A673 (cell line): ENCODE data around the gene PRPF6. TPM values are rescaled to one million over a fixed set of nuclear protein-coding genes. Genes with fewer than 3 reads are reported as not detected.

Source experiments
- BruUV-seq: library from RNA; stranded (reverse); fragments of 400-500 nt; replicated peaks from 2 replicates; lab custom pipeline; 2021; lab: Mats Ljungman, UMichigan
- CTCF ChIA-PET: fragments of 300-600 bp; sonication (Branson Sonifier 250); formaldehyde crosslinking; loops from one replicate; lab custom pipeline; 2022; ENCODE audit warnings: antibody characterized with exemption; lab: Charles Lee
- POLR2A ChIA-PET: fragments of 300-600 bp; sonication (Branson Sonifier 250); formaldehyde crosslinking; loops from one replicate; lab custom pipeline; 2022; ENCODE audit warnings: antibody characterized with exemption; ENCODE audit not compliant: low non-redundant PET; lab: Charles Lee
- DNase-seq: peaks from one replicate; pipeline ENCODE4 v3.0.0-alpha.2; 2015; ENCODE audit warnings: low spot score
- H3K27ac ChIP-seq: fragments of 200-600 bp; sonication (generic); 2 replicates; pipeline ENCODE4 v1.5.1; 2016; ENCODE audit warnings: mixed run types, low read depth, mild to moderate bottlenecking, mixed read lengths, antibody characterized with exemption, low read length; ENCODE audit not compliant: poor library complexity, severe bottlenecking
- H3K27me3 ChIP-seq: fragments of 200-600 bp; sonication (generic); replicated peaks from 2 replicates; pipeline ENCODE4 v1.6.1; 2017; ENCODE audit warnings: mixed run types, low read depth, mild to moderate bottlenecking, mixed read lengths, antibody characterized with exemption, low read length; ENCODE audit not compliant: insufficient read depth, poor library complexity
- H3K36me3 ChIP-seq: fragments of 200-600 bp; sonication (generic); 2 replicates; pipeline ENCODE4 v1.6.1; 2016; ENCODE audit warnings: mixed run types, mild to moderate bottlenecking, mixed read lengths, antibody characterized with exemption, low read length; ENCODE audit not compliant: insufficient read depth, poor library complexity, severe bottlenecking
- H3K4me1 ChIP-seq: fragments of 200-600 bp; sonication (generic); 2 replicates; pipeline ENCODE4 v1.6.1; 2017; ENCODE audit warnings: mixed run types, mild to moderate bottlenecking, mixed read lengths, antibody characterized with exemption, low read length; ENCODE audit not compliant: insufficient read depth, poor library complexity, severe bottlenecking
- H3K4me3 ChIP-seq: fragments of 200-600 bp; sonication (generic); 2 replicates; pipeline ENCODE4 v1.5.1; 2016; ENCODE audit warnings: low read depth, mixed run types, mild to moderate bottlenecking, mixed read lengths, low read length; ENCODE audit not compliant: poor library complexity, severe bottlenecking
- H3K9me3 ChIP-seq: fragments of 200-600 bp; sonication (generic); 2 replicates; pipeline ENCODE4 v1.6.1; 2016; ENCODE audit warnings: mixed run types, low read depth, mild to moderate bottlenecking, mixed read lengths, antibody characterized with exemption, low read length; ENCODE audit not compliant: poor library complexity, severe bottlenecking
- EZH2 ChIP-seq: fragments of 200-600 bp; sonication (generic); IDR thresholded peaks from 2 replicates; pipeline ENCODE4 v1.6.1; 2017; ENCODE audit warnings: borderline replicate concordance, low read depth, mild to moderate bottlenecking, mixed read lengths, antibody characterized with exemption, low read length; ENCODE audit not compliant: poor library complexity, severe bottlenecking
- intact Hi-C: fragments of 100-400 bp; cut with micrococcal nuclease; formaldehyde crosslinking; loops from one replicate; pipeline ENCODE4 v1.10.0; 2022; ENCODE audit not compliant: unreplicated experiment
- total RNA-seq: library from RNA; stranded (reverse); gene quantifications from 2 replicates; pipeline ENCODE4 v1.2.3, GENCODE V29; 2021
- TF ChIP-seq, protein P1 (sequence below): fragments of 300-800, 200-600 bp; sonication (generic); conservative IDR thresholded peaks from 2 replicates; pipeline ENCODE4 v1.5.1; 2017; ENCODE audit warnings: low read depth, mild to moderate bottlenecking, antibody characterized with exemption, low read length, moderate library complexity, mixed read lengths

The PRPF6 gene
- total RNA-seq, 1 experiment from 2014 or later, result 86.3 TPM

DNA sequence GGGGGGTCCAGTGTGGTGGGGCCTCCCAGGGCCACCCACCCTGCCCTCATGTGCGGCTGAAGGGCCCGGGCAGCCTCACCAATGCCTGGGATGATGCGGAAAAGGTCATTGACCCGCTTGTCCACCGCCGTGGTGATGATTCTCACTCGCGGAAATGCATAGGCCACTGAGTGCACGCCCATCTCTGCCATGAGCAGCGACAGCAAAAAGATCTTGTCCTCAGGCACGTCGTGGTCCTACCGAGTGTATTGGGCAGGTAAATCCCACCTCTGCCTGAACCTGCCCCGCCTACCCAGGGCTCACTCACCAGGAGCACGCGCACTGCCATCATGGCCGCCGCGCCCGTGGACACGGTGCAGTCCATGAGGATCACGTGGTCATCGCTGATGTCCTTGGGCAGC is 40.9 kb upstream of the PRPF6 start:
- Histone ChIP-seq H3K27ac (no peak overlapping the region), H3K4me1 (no peaks in the 10 kb centered on the region), H3K27me3 (no peaks in the 10 kb centered on the region), H3K4me3 (no peak overlapping the region), H3K36me3 (peaks cover 35% of the 10 kb centered on the region), H3K9me3 (no peaks in the 10 kb centered on the region)
- intact Hi-C loops, result no loop called here
- ChIA-PET POLR2A (no interaction called here), CTCF (no interaction called here)
- DNase-seq, result no peak
- BruUV-seq, result TSS peak; percentile 39
- TF ChIP-seq, protein P1, sequence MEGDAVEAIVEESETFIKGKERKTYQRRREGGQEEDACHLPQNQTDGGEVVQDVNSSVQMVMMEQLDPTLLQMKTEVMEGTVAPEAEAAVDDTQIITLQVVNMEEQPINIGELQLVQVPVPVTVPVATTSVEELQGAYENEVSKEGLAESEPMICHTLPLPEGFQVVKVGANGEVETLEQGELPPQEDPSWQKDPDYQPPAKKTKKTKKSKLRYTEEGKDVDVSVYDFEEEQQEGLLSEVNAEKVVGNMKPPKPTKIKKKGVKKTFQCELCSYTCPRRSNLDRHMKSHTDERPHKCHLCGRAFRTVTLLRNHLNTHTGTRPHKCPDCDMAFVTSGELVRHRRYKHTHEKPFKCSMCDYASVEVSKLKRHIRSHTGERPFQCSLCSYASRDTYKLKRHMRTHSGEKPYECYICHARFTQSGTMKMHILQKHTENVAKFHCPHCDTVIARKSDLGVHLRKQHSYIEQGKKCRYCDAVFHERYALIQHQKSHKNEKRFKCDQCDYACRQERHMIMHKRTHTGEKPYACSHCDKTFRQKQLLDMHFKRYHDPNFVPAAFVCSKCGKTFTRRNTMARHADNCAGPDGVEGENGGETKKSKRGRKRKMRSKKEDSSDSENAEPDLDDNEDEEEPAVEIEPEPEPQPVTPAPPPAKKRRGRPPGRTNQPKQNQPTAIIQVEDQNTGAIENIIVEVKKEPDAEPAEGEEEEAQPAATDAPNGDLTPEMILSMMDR, result no peak
- no peak for TF ChIP-seq EZH2

DNA sequence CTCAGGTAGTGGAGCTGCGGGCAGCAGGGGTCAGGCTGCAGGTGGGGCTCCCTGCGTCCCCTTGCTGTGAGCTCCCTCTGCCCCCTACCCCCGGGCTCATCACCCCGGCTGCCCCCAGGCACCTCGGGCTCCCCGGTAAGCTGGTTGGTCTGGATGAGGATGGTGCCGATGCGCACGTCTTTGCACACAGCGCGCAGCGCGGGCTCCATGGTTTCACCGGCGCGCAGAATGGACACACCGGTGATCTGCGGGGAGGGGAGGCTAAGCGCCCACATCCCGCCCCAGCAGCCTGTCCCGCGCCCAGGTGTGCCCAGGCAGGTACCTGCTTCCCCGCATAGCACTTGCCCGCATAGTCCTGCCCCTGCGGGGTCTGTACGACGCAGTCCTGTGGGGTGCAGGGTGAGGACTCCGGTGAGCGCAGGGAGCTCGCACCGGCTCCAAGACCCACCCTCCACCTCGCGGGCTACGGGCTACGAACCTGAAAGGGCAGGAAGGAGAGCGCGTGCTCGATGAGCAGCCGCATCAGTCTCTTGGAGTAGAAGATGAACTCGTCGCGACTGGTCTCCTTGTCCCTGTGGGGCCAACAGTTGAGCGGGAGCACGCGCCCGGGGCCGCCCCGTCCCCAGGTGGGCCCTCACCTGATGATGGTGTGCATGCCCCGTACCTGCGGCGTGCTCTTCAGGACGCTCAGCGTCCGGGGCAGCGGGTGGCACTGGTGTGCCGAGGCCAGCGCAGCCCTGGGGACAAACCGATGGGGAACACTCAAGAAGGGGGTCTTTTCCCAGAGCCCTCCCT is 40.3 kb upstream of the PRPF6 start:
- no TSS peak for BruUV-seq
- POLR2A ChIA-PET, result no interaction called here
- Histone ChIP-seq H3K27me3 (no peaks in the 10 kb centered on the region), H3K9me3 (no peaks in the 10 kb centered on the region), H3K27ac (no peak overlapping the region), H3K4me1 (no peaks in the 10 kb centered on the region), H3K4me3 (no peak overlapping the region), H3K36me3 (peaks cover 41% of the 10 kb centered on the region)
- no peak for DNase-seq
- no peak for TF ChIP-seq EZH2
- TF ChIP-seq, protein P1, result no peak
- intact Hi-C loops, result no loop called here
- CTCF ChIA-PET, result no interaction called here

DNA sequence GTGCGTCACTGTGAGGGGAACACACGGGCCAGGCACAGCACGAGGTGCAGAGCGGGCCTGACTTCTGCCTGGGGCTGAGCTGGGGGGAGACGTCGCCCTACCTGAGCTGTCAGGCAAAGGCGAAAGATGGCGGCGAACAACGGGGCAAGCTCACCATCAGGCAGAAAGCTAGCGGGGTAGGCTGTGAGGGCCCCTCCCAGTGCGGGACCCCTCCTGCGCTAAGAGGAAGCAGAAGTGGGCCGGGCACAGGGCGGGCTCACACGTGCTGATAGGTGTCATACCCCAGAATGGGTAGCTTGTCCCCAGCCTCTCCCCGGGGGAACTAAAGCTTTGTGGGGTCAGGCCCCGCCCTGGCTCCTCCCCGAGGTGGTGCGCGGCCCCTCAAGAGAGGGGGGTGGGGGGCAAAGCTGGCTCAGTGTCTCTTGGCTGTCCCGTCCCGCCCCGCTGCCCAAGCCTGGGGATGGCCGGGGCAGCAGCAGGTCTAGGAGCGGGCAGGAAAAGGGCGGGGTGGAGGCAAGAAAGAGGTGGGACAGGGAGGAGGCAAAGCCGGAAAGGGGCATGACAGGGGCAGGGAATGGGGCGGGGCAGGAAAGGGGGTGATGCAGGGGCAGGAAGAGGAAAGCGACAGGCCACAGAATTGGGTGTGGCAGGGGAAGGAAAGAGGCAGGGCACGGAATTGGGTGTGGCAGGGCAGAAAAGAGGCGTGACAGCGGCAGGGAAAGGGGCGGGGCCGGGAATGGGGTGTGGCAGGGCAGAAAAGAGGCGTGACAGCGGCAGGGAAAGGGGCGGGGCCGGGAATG is 39.5 kb upstream of the PRPF6 start:
- no peaks in the 10 kb centered on the region for H3K4me1 ChIP-seq
- TF ChIP-seq, protein P1, result no peak
- no peak for TF ChIP-seq EZH2
- no peak overlapping the region for H3K27ac ChIP-seq
- ChIA-PET CTCF (no interaction called here), POLR2A (no interaction called here)
- no peaks in the 10 kb centered on the region for H3K27me3 ChIP-seq
- no TSS peak for BruUV-seq
- no peaks in the 10 kb centered on the region for H3K9me3 ChIP-seq
- intact Hi-C loops, result no loop called here
- DNase-seq, result no peak
- no peak overlapping the region for H3K4me3 ChIP-seq
- peaks cover 41% of the 10 kb centered on the region for H3K36me3 ChIP-seq
